22Rv1 (cell line): ENCODE measurements around the gene MKRN3.

Experiments
- ZFX ChIP-seq: fragments of 450-650 bp; IDR thresholded peaks from 2 replicates; pipeline ENCODE4 v1.6.1; 2017; ENCODE audit warnings: antibody characterized with exemption, borderline replicate concordance
- TF ChIP-seq, protein P1 (sequence below): fragments of 450-650 bp; IDR thresholded peaks from 2 replicates; pipeline ENCODE4 v1.5.1; 2017; ENCODE audit warnings: mild to moderate bottlenecking

DNA sequence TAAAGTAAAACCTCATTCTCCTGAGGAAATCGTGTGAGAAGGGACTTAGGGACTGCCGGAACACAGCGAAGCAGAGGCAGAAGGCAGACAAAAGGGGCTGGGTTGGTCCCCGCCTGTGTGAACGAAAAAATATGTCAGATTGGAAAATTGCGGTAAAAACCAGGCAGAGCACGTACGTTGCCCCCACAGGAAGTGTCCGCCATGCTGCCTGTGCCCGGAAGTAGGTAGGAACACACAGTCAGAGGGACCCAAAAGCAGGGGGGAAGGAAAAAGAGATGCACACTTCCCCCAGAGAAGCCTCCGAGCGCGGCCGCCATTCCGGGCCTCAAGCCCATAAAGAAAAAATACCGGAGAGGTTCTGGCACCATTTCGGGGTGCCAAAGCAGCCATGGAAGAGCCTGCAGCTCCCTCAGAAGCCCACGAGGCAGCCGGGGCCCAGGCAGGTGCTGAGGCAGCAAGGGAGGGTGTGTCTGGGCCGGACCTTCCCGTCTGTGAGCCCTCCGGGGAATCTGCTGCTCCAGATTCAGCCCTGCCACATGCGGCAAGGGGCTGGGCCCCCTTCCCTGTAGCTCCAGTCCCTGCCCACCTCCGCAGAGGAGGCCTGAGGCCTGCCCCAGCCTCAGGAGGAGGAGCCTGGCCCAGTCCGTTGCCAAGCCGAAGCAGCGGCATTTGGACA lies at the start of gene MKRN3:
- TF ChIP-seq, protein P1, sequence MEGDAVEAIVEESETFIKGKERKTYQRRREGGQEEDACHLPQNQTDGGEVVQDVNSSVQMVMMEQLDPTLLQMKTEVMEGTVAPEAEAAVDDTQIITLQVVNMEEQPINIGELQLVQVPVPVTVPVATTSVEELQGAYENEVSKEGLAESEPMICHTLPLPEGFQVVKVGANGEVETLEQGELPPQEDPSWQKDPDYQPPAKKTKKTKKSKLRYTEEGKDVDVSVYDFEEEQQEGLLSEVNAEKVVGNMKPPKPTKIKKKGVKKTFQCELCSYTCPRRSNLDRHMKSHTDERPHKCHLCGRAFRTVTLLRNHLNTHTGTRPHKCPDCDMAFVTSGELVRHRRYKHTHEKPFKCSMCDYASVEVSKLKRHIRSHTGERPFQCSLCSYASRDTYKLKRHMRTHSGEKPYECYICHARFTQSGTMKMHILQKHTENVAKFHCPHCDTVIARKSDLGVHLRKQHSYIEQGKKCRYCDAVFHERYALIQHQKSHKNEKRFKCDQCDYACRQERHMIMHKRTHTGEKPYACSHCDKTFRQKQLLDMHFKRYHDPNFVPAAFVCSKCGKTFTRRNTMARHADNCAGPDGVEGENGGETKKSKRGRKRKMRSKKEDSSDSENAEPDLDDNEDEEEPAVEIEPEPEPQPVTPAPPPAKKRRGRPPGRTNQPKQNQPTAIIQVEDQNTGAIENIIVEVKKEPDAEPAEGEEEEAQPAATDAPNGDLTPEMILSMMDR: no peak
- no peak for TF ChIP-seq ZFX
